Esophagus squamous epithelium (tissue), 4 donors: ENCODE data around the gene EGFR.

Experiments used
- CTCF ChIP-seq, 6 experiments: fragments of 450-650 bp in 4 of 6; fragments of 200-600 bp in 2 of 6; sonication (generic) in 2 of 6; IDR thresholded peaks; one replicate each; pipeline ENCODE4 v1.5.1; 2016 to 2019; ENCODE audit warnings: antibody characterized with exemption in 6 of 6, mild to moderate bottlenecking in 4 of 6, moderate library complexity in 4 of 6
- POLR2A ChIP-seq, 4 donors: fragments of 450-650 bp; IDR thresholded peaks; one replicate each; pipeline ENCODE4 v1.6.1; 2017; ENCODE audit warnings: antibody characterized with exemption in 4 of 4, mild to moderate bottlenecking in 4 of 4, moderate library complexity in 3 of 4

GRCh38 chr7:55160539-55160938, 141.7 kb downstream of the EGFR start:
- TF ChIP-seq CTCF (IDR thresholded peaks at IDR 0.05): no peak
- no peak for TF ChIP-seq POLR2A (IDR thresholded peaks at IDR 0.05)
